ENCODE results near the gene AQP9. TPM values are rescaled to one million over a fixed set of nuclear protein-coding genes. Genes with fewer than 3 reads are reported as not detected.

The AQP9 gene
- total RNA-seq, 1 donor from 2014 or later = not detected

GRCh38 chr15:58114812-58115211 is 23.4 kb upstream of the AQP9 start:
- no peak overlapping the region for H3K27ac Mint-ChIP-seq (ENCODE audit: unreplicated experiment)
- no peak overlapping the region for H3K4me3 Mint-ChIP-seq (ENCODE audit: unreplicated experiment)
- no peaks in the 10 kb centered on the region for H3K9me3 Mint-ChIP-seq (ENCODE audit: unreplicated experiment)
- H3K27me3 Mint-ChIP-seq (ENCODE audit: unreplicated experiment) = no peaks in the 10 kb centered on the region
- H3K4me1 Mint-ChIP-seq (ENCODE audit: unreplicated experiment) = no peaks in the 10 kb centered on the region
- no peak for TF ChIP-seq CTCF (IDR thresholded peaks at IDR 0.05; ENCODE audit: unreplicated experiment)
- no peaks in the 10 kb centered on the region for H3K36me3 Mint-ChIP-seq (ENCODE audit: low read depth, unreplicated experiment)
- DNase-seq (ENCODE audit: low spot score) = no peak

DNA sequence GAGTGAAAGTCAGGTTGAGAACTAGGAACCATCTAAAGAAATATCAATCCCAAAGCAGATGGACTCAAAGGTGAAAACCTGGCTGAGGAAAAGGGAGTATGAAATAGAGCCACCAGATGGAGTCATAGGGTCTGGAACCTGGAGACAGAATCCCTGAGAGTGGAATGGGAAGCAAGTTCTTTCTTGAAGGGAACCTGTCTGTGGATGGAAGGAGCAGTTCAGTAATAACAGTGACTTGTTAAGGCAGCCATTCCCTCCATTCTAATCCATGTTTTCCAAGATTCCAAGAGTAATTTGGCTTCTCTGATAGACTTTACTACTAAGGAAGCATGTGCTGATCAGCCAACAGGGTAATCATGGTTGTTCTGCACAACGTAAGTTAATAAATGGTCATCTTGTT is 22.5 kb upstream of the AQP9 start:
- Mint-ChIP-seq H3K36me3 (ENCODE audit: low read depth, unreplicated experiment) (no peaks in the 10 kb centered on the region), H3K4me1 (ENCODE audit: unreplicated experiment) (no peaks in the 10 kb centered on the region), H3K27me3 (ENCODE audit: unreplicated experiment) (no peaks in the 10 kb centered on the region), H3K9me3 (ENCODE audit: unreplicated experiment) (no peaks in the 10 kb centered on the region), H3K27ac (ENCODE audit: unreplicated experiment) (no peak overlapping the region), H3K4me3 (ENCODE audit: unreplicated experiment) (no peak overlapping the region)
- DNase-seq (ENCODE audit: low spot score) = no peak
- TF ChIP-seq CTCF (IDR thresholded peaks at IDR 0.05; ENCODE audit: unreplicated experiment) = no peak

DNA sequence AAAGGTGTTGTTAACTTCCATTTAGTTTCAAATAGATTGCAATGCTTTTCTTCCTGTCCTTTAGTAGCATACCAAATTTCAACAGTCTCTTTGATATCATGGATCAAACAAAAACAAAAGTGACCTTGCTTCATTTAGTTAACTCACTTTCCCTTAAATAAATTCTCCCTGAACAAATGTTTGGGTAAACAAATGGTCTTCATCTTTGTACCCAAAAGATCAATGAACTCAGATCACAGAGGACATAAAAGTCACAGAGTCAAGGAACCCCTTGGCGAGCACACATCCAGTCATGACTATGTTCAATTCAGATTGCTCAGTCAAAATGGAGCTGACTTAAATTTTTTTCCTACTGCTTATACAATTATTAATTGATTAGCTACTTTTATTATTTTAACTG is 20.6 kb upstream of the AQP9 start:
- Mint-ChIP-seq H3K36me3 (ENCODE audit: low read depth, unreplicated experiment) (no peaks in the 10 kb centered on the region), H3K4me1 (ENCODE audit: unreplicated experiment) (no peaks in the 10 kb centered on the region), H3K27ac (ENCODE audit: unreplicated experiment) (no peak overlapping the region), H3K9me3 (ENCODE audit: unreplicated experiment) (no peaks in the 10 kb centered on the region), H3K4me3 (ENCODE audit: unreplicated experiment) (no peak overlapping the region), H3K27me3 (ENCODE audit: unreplicated experiment) (no peaks in the 10 kb centered on the region)
- DNase-seq (ENCODE audit: low spot score) = no peak
- TF ChIP-seq CTCF (IDR thresholded peaks at IDR 0.05; ENCODE audit: unreplicated experiment) = no peak

DNA sequence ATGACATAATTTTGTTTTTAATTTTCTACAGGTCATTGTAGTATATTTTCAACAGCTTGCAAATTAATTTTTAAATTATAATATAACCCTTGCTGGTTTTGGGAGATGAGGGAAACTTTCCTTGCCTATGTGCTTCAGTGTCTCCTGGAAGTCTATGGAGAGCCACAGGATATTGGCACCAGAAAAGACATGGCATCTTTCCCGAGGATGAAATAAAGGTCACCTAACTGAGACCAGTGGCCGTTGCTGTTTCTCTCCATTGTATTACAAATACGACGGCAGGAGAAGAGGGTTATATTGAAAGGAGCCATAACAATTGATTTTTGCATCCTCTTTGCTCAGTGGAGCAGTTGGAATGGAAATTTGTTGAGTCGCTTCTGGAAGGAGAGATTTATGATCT is 19.9 kb upstream of the AQP9 start:
- Mint-ChIP-seq H3K4me3 (ENCODE audit: unreplicated experiment) (no peak overlapping the region), H3K9me3 (ENCODE audit: unreplicated experiment) (no peaks in the 10 kb centered on the region), H3K27me3 (ENCODE audit: unreplicated experiment) (no peaks in the 10 kb centered on the region), H3K36me3 (ENCODE audit: low read depth, unreplicated experiment) (no peaks in the 10 kb centered on the region), H3K27ac (ENCODE audit: unreplicated experiment) (no peak overlapping the region), H3K4me1 (ENCODE audit: unreplicated experiment) (no peaks in the 10 kb centered on the region)
- TF ChIP-seq CTCF (IDR thresholded peaks at IDR 0.05; ENCODE audit: unreplicated experiment) = no peak
- no peak for DNase-seq (ENCODE audit: low spot score)

GRCh38 chr15:58119016-58119415 is 19.2 kb upstream of the AQP9 start:
- Mint-ChIP-seq H3K36me3 (ENCODE audit: low read depth, unreplicated experiment) (no peaks in the 10 kb centered on the region), H3K27me3 (ENCODE audit: unreplicated experiment) (no peaks in the 10 kb centered on the region), H3K27ac (ENCODE audit: unreplicated experiment) (no peak overlapping the region), H3K4me3 (ENCODE audit: unreplicated experiment) (no peak overlapping the region), H3K4me1 (ENCODE audit: unreplicated experiment) (no peaks in the 10 kb centered on the region), H3K9me3 (ENCODE audit: unreplicated experiment) (no peaks in the 10 kb centered on the region)
- no peak for TF ChIP-seq CTCF (IDR thresholded peaks at IDR 0.05; ENCODE audit: unreplicated experiment)
- DNase-seq (ENCODE audit: low spot score) = no peak

Data from endothelial cell (in vitro differentiated cells).